Stomach (tissue), 9 donors: ENCODE data around the gene NECAB3. TPM values are rescaled to one million over a fixed set of nuclear protein-coding genes. Genes with fewer than 3 reads are reported as not detected.
"Not testable (repeated sequence)": the region's sequence is repeated elsewhere in the genome, so short reads cannot be mapped to it uniquely, and the experiment has no call there.

Source experiments
- DNase-seq, 2 donors: peaks; one replicate each; pipeline versions ENCODE4 v3.0.0 to v3.0.0-alpha.2; 2013 to 2019
- H3K27ac ChIP-seq, 5 donors: fragments of 200-600 bp in 4 of 5; sonication (generic) in 4 of 5; one replicate each; pipeline ENCODE4 v1.5.1; 2013 to 2019; ENCODE audit warnings: mild to moderate bottlenecking in 1 of 5, moderate library complexity in 1 of 5
- H3K27me3 ChIP-seq, 3 donors: fragments of 200-600 bp; sonication (generic); one replicate each; pipeline ENCODE4 v1.5.1; 2017 to 2019; ENCODE audit warnings: mixed run types in 1 of 3
- H3K36me3 ChIP-seq, 4 donors: fragments of 200-600 bp; sonication (generic); 1 replicate in 3 of 4; 2 replicates in 1 of 4; pipeline ENCODE4 v1.5.1; 2016 to 2019
- H3K4me1 ChIP-seq, 4 donors: fragments of 200-600 bp; sonication (generic); one replicate each; pipeline ENCODE4 v1.5.1; 2016 to 2019
- H3K4me3 ChIP-seq, 4 donors: fragments of 200-600 bp; sonication (generic) in 3 of 4; one replicate each; pipeline ENCODE4 v1.5.1; 2016 to 2019; ENCODE audit warnings: mild to moderate bottlenecking in 1 of 4
- H3K9me3 ChIP-seq, 4 donors: fragments of 200-600 bp; sonication (generic); one replicate each; pipeline ENCODE4 v1.5.1; 2016 to 2019
- CTCF ChIP-seq, 7 experiments: fragments of 450-650 bp in 4 of 7; fragments of 200-600 bp in 3 of 7; sonication (generic) in 3 of 7; IDR thresholded peaks; one replicate each; pipeline ENCODE4 v1.5.1; 2016 to 2019; ENCODE audit warnings: antibody characterized with exemption in 7 of 7, control low read depth in 2 of 7, mild to moderate bottlenecking in 1 of 7
- EP300 ChIP-seq: sonication (generic); formaldehyde crosslinking; IDR thresholded peaks from one replicate; pipeline ENCODE4 v1.6.1; 2017; ENCODE audit warnings: antibody characterized with exemption
- POLR2A ChIP-seq, 4 donors: fragments of 450-650 bp; IDR thresholded peaks; one replicate each; pipeline ENCODE4 v1.6.1; 2016; ENCODE audit warnings: antibody characterized with exemption in 4 of 4, control low read depth in 2 of 4, mild to moderate bottlenecking in 1 of 4, moderate library complexity in 1 of 4
- POLR2AphosphoS5 ChIP-seq, 3 donors: sonication (generic); formaldehyde crosslinking; IDR thresholded peaks; one replicate each; pipeline ENCODE4 v1.6.1; 2016; ENCODE audit warnings: antibody characterized with exemption in 3 of 3
- WGBS, 5 donors: extraction: QIAGEN DNeasy Blood & Tissue Kit in 3 of 5; methylation state at CpG; one replicate each; pipeline versions ENCODE4 v1.1.5 to v1.1.7; 2013 to 2018; 5-methylcytosine and 5-hydroxymethylcytosine counted together
- intact Hi-C: fragments of 100-400 bp; cut with DNase I; formaldehyde crosslinking; loops from one replicate; pipeline ENCODE4 v1.15.1; 2023; ENCODE audit warnings: low total_unique reads
- polyA plus RNA-seq, 3 donors: library from polyadenylated mRNA; stranded (reverse); fragments of 200-250 nt; gene quantifications; one replicate each; pipeline ENCODE4 v1.2.3, GENCODE V29; 2013
- total RNA-seq, 5 donors: library from RNA; depleted of rRNA; stranded (reverse); fragments of >200 nt; gene quantifications; one replicate each; pipeline versions ENCODE4 v1.1.0 to v1.2.3, GENCODE V29; 2014 to 2016
- donor health status: healthy with polysubstance abuse.
- donor health status: Bipolar disorder and iron deficiency.
- donor health status: healthy.

NECAB3 gene
- total and polyA plus RNA-seq, 8 donors, result 28.1 to 335 (median 68.9) TPM

- TF ChIP-seq CTCF (IDR thresholded peaks at IDR 0.05), result no peak
- TF ChIP-seq POLR2A (IDR thresholded peaks at IDR 0.05), result no peak
- TF ChIP-seq POLR2AphosphoS5 (IDR thresholded peaks at IDR 0.05), result no peak
- TF ChIP-seq EP300, result no peak
- WGBS, 5 donors, result 90 to 95% (median 92%) methylated on average over 11 of the region's 11 CpGs
- DNase-seq, result no peak
Observed at GRCh38 chr20:33704197-33704924, 30.1 kb upstream of the NECAB3 start.

GRCh38 chr20:33703498-33704137 lies 29.4 kb upstream of the NECAB3 start:
- Histone ChIP-seq H3K9me3 (no peaks in the 10 kb centered on the region), H3K27me3 (no peaks in the 10 kb centered on the region), H3K27ac (no peak overlapping the region), H3K4me3 (no peak overlapping the region), H3K4me1 (peaks cover 0 to 6% (median 0%) of the 10 kb centered on the region in 4 donors), H3K36me3 (peaks cover 7 to 41% (median 25%) of the 10 kb centered on the region in 4 donors)
- 90 to 95% (median 92%) methylated on average over 8 of the region's 8 CpGs for WGBS, 5 donors
- TF ChIP-seq CTCF (IDR thresholded peaks at IDR 0.05) (no peak), EP300 (no peak), POLR2A (IDR thresholded peaks at IDR 0.05) (no peak), POLR2AphosphoS5 (IDR thresholded peaks at IDR 0.05) (no peak)
- intact Hi-C loops, result no loop called here
- DNase-seq, result no peak

More at GRCh38 chr20:33704197-33704924, 30.1 kb upstream of the NECAB3 start:
- Histone ChIP-seq H3K4me1 (peaks cover 0 to 6% (median 0%) of the 10 kb centered on the region in 4 donors), H3K9me3 (no peaks in the 10 kb centered on the region), H3K27me3 (no peaks in the 10 kb centered on the region), H3K27ac (no peak overlapping the region), H3K4me3 (no peak overlapping the region), H3K36me3 (peaks cover 7 to 41% (median 28%) of the 10 kb centered on the region in 4 donors)
- intact Hi-C loops, result no loop called here

GRCh38 chr20:33702861-33703260 lies 28.6 kb upstream of the NECAB3 start:
- peaks cover 7 to 35% (median 20%) of the 10 kb centered on the region in 4 donors for H3K36me3 ChIP-seq
- H3K4me1 ChIP-seq, result peaks cover 0 to 6% (median 0%) of the 10 kb centered on the region in 4 donors
- H3K9me3 ChIP-seq, result no peaks in the 10 kb centered on the region
- H3K4me3 ChIP-seq, result no peak overlapping the region
- intact Hi-C loops, result no loop called here
- H3K27me3 ChIP-seq, result no peaks in the 10 kb centered on the region
- peak in 1 of 2 donors; percentile 40 for DNase-seq
- WGBS, 5 donors, result 55 to 62% (median 58%) methylated on average over 4 to 5 of the region's 5 CpGs
- no peak overlapping the region for H3K27ac ChIP-seq
- no peak for TF ChIP-seq CTCF (IDR thresholded peaks at IDR 0.05)
- TF ChIP-seq POLR2AphosphoS5 (IDR thresholded peaks at IDR 0.05), result no peak
- no peak for TF ChIP-seq POLR2A (IDR thresholded peaks at IDR 0.05)
- TF ChIP-seq EP300, result no peak

- Histone ChIP-seq H3K4me1 (peaks cover 0 to 10% (median 4%) of the 10 kb centered on the region in 4 donors), H3K4me3 (no peak overlapping the region), H3K27ac (no peak overlapping the region), H3K9me3 (no peaks in the 10 kb centered on the region), H3K27me3 (no peaks in the 10 kb centered on the region), H3K36me3 (peaks cover 0 to 25% (median 10%) of the 10 kb centered on the region in 4 donors)
- TF ChIP-seq EP300 (no peak), POLR2A (IDR thresholded peaks at IDR 0.05) (no peak), CTCF (IDR thresholded peaks at IDR 0.05) (no peak), POLR2AphosphoS5 (IDR thresholded peaks at IDR 0.05) (no peak)
- 76 to 95% (median 90%) methylated on average over 10 to 27 of the region's 27 CpGs for WGBS, 5 donors
- no peak for DNase-seq
- intact Hi-C loops, result no loop called here
Observed at GRCh38 chr20:33701629-33702450, 27.6 kb upstream of the NECAB3 start.

GRCh38 chr20:33700696-33701441 lies 26.6 kb upstream of the NECAB3 start:
- H3K4me1 ChIP-seq, result peaks cover 0 to 19% (median 10%) of the 10 kb centered on the region in 4 donors
- H3K36me3 ChIP-seq, result peaks cover 0 to 15% (median under 1%) of the 10 kb centered on the region in 4 donors
- H3K9me3 ChIP-seq, H3K27me3 ChIP-seq, H3K27ac ChIP-seq, DNase-seq, intact Hi-C loops, H3K4me3 ChIP-seq: not testable (repeated sequence)
- 93 to 98% (median 96%) methylated on average over 12 to 45 of the region's 45 CpGs for WGBS, 5 donors

- intact Hi-C loops, H3K36me3 ChIP-seq: not testable (repeated sequence)
Observed at GRCh38 chr20:33698966-33699365, 24.7 kb upstream of the NECAB3 start.

More at GRCh38 chr20:33698966-33699365, 24.7 kb upstream of the NECAB3 start:
- H3K4me3 ChIP-seq, H3K27ac ChIP-seq, H3K27me3 ChIP-seq, H3K9me3 ChIP-seq, DNase-seq: not testable (repeated sequence)
- peaks cover 0 to 27% (median 15%) of the 10 kb centered on the region in 4 donors for H3K4me1 ChIP-seq
- WGBS, 5 donors, result 93 to 99% (median 97%) methylated on average over 8 to 23 of the region's 27 CpGs; no CpG with 5 or more reads in 1 of the 5 donors
